SJSA1 (cell line): ENCODE data around the gene DPM2. TPM values are rescaled to one million over a fixed set of nuclear protein-coding genes. Genes with fewer than 3 reads are reported as not detected.

Experiments
- DNase-seq, 2 experiments: peaks; one replicate each; pipeline ENCODE4 v3.0.0-alpha.2; 2015 to 2020; ENCODE audit warnings: low spot score in 2 of 2, low read depth in 1 of 2
- H3K27ac ChIP-seq: fragments of 250-450 bp; sonication (Bioruptor Pico); 2 replicates; pipeline ENCODE4 v1.5.1; 2020; ENCODE audit warnings: mild to moderate bottlenecking, moderate library complexity
- H3K27me3 ChIP-seq: fragments of 250-450 bp; sonication (Bioruptor Pico); replicated peaks from 2 replicates; pipeline ENCODE4 v1.5.1; 2020; ENCODE audit warnings: mild to moderate bottlenecking, moderate library complexity
- H3K36me3 ChIP-seq: fragments of 250-450 bp; sonication (Bioruptor Pico); 2 replicates; pipeline ENCODE4 v1.5.1; 2020; ENCODE audit warnings: mild to moderate bottlenecking
- H3K4me1 ChIP-seq: fragments of 250-450 bp; sonication (Bioruptor Pico); replicated peaks from 2 replicates; pipeline ENCODE4 v1.6.1; 2021; ENCODE audit warnings: mild to moderate bottlenecking
- H3K4me3 ChIP-seq: fragments of 250-450 bp; sonication (Bioruptor Pico); 2 replicates; pipeline ENCODE4 v1.5.1; 2020; ENCODE audit warnings: mild to moderate bottlenecking
- H3K9me3 ChIP-seq: fragments of 250-450 bp; sonication (Bioruptor Pico); replicated peaks from 2 replicates; pipeline ENCODE4 v1.5.1; 2020; ENCODE audit warnings: mild to moderate bottlenecking
- total RNA-seq: library from RNA; depleted of rRNA; stranded (reverse); fragments of >200 nt; shearing (Covaris generic); gene quantifications from 2 replicates; pipeline ENCODE4 v1.2.3, GENCODE V29; 2014

Gene DPM2
- total RNA-seq, 1 experiment from 2014 or later = 20.4 TPM

- no peak for DNase-seq
- Histone ChIP-seq H3K4me1 (peaks cover 3% of the 10 kb centered on the region), H3K27me3 (no peaks in the 10 kb centered on the region), H3K27ac (no peak overlapping the region), H3K9me3 (no peaks in the 10 kb centered on the region), H3K4me3 (no peak overlapping the region), H3K36me3 (peaks cover 30% of the 10 kb centered on the region)
Observed at GRCh38 chr9:127943011-127943662, 5.5 kb upstream of the DPM2 start.

GRCh38 chr9:127942216-127943010 lies 4.8 kb upstream of the DPM2 start:
- H3K27me3 ChIP-seq = no peaks in the 10 kb centered on the region
- peaks cover 30% of the 10 kb centered on the region for H3K36me3 ChIP-seq
- H3K27ac ChIP-seq = no peak overlapping the region
- H3K4me1 ChIP-seq = peaks cover 8% of the 10 kb centered on the region
- H3K9me3 ChIP-seq = no peaks in the 10 kb centered on the region
- peak; percentile 40 to 66 for DNase-seq
- H3K4me3 ChIP-seq = no peak overlapping the region

- Histone ChIP-seq H3K27ac (no peak overlapping the region), H3K27me3 (no peaks in the 10 kb centered on the region), H3K36me3 (peaks cover 30% of the 10 kb centered on the region), H3K4me3 (no peak overlapping the region), H3K9me3 (no peaks in the 10 kb centered on the region), H3K4me1 (peaks cover 8% of the 10 kb centered on the region)
- no peak for DNase-seq
Observed at GRCh38 chr9:127941961-127942215, 4.2 kb upstream of the DPM2 start.

DNA sequence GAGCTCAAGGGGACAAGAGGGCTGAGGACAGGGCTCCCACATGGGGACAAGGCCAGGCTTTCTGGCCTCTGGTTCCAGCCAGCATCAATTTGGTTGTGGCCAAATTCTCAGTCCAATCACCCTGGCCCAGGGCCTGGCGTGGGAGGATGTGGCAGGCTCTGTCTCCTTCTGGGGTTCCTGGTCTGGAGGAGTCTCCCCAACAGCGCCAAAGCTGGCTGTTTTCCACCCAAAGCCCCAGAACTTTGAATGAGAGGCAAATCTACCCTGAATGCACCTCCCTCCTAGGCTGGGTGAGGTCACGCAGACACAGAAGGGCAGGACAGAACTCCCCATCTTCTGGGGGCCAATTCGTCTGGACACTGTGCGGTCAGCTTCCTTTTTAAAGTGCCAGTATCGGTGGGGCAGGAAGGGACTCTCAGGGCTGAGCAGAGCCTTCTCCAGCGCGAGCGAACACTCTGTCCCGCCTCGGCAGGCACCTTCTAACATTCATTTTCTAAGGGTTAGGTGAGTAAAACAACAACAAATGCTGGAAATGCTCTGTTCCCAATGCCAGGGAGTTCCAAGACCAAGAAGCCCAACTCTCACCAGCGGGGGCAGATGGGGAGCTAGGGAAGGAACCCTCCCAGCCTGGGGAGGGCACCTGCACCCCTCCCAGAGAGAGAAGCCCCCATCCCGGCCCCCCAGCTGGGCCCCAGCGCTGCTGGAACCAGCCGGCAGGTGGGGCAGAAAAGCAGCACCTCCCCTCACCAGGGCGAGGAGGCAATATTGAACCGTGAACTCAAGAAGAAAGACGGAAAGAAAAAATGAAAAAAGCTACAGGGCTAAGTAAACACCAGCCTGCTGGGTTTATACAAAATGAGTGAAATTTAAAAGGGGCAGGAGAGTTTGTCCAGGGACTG lies 3.7 kb upstream of the DPM2 start:
- Histone ChIP-seq H3K36me3 (peaks cover 30% of the 10 kb centered on the region), H3K27me3 (no peaks in the 10 kb centered on the region), H3K4me1 (peaks cover 14% of the 10 kb centered on the region), H3K9me3 (no peaks in the 10 kb centered on the region), H3K4me3 (no peak overlapping the region), H3K27ac (no peak overlapping the region)
- DNase-seq = no peak

DNA sequence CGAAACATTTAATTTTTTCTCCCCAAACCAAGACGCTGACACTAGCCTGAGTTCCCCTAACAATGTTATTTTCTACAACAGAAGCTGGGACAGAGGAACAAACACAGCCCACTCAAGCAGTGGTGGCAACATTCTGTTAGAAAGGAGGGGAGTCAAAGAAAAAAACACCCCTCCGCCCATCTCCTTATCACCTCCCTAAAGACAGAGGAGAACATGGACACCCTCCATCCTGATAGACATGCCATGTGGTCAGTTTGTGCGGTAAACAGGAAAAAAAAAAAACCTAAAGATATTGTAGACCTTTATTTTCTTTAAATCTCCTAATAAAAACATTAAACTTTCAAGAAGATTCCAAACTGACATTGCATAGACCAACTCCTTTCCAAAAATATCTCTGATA lies 2.9 kb upstream of the DPM2 start:
- Histone ChIP-seq H3K4me1 (peaks cover 20% of the 10 kb centered on the region), H3K27me3 (no peaks in the 10 kb centered on the region), H3K27ac (no peak overlapping the region), H3K9me3 (no peaks in the 10 kb centered on the region), H3K4me3 (no peak overlapping the region), H3K36me3 (peaks cover 37% of the 10 kb centered on the region)
- no peak for DNase-seq

DNA sequence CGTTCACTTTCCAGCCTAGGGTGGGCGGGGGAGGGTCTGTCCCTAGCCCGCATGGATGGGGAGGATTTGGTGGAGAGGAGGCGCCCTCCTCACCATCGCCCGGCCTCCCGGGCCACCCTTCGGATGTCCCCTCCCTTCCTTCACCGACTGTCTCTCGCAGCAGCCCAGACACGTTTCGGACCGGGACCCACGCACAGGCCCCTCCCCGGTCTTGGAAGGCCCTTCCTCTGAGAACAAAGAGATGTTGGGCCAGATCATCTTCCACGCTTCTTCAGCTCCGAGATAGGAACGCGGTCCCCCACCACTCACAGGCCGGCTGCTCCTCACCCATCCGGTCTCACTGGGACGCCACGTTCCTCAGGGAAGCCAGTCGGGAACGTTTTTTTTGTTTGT lies 640 bp upstream of the DPM2 start:
- DNase-seq = no peak
- peaks cover 31% of the 10 kb centered on the region for H3K36me3 ChIP-seq
- H3K27ac ChIP-seq = no peak overlapping the region
- H3K4me1 ChIP-seq = peaks cover 20% of the 10 kb centered on the region
- no peaks in the 10 kb centered on the region for H3K27me3 ChIP-seq
- no peak overlapping the region for H3K4me3 ChIP-seq
- no peaks in the 10 kb centered on the region for H3K9me3 ChIP-seq

- Histone ChIP-seq H3K4me3 (peak overlapping the region; percentile 70), H3K27me3 (no peaks in the 10 kb centered on the region), H3K4me1 (peaks cover 30% of the 10 kb centered on the region), H3K9me3 (no peaks in the 10 kb centered on the region), H3K36me3 (peaks cover 18% of the 10 kb centered on the region), H3K27ac (peak overlapping the region; percentile 49)
- no peak for DNase-seq
Observed at GRCh38 chr9:127937056-127937387, 632 bp downstream of the DPM2 start.

DNA sequence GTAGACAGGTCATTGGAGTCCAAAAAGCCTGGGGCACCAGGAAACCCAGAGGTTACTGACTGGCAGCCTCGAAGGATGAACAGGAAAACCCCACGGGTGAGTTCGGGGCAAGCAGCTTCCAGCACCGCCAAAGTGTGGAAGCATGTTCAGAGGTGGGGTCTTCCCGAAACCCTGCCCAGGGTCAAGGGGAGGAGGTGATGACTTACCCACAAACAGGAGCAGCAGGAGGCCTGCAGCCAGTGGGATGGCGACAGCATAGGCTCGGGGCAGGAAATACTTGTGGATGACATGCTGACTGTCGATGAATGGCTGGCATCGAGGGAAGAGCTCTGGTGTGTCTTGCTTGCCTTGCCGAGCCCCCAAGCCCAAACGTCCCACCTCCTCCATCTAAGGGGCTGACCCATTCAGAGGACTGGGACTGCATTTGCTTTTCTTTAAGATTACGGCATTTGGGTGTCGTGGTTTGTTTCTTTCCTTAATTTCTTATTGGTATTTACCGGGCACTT lies 1.3 kb downstream of the DPM2 start:
- H3K27ac ChIP-seq = no peak overlapping the region
- peaks cover 18% of the 10 kb centered on the region for H3K36me3 ChIP-seq
- H3K4me3 ChIP-seq = peak overlapping the region; percentile 70; the same call in 1 of the 2 replicates
- no peaks in the 10 kb centered on the region for H3K27me3 ChIP-seq
- DNase-seq = no peak
- H3K4me1 ChIP-seq = peaks cover 36% of the 10 kb centered on the region
- no peaks in the 10 kb centered on the region for H3K9me3 ChIP-seq

GRCh38 chr9:127935765-127936221 lies 1.9 kb downstream of the DPM2 start:
- DNase-seq = no peak
- H3K4me3 ChIP-seq = no peak overlapping the region; the same call in 1 of the 2 replicates
- H3K27me3 ChIP-seq = no peaks in the 10 kb centered on the region
- H3K36me3 ChIP-seq = peaks cover 18% of the 10 kb centered on the region
- no peaks in the 10 kb centered on the region for H3K9me3 ChIP-seq
- H3K4me1 ChIP-seq = peaks cover 42% of the 10 kb centered on the region
- no peak overlapping the region for H3K27ac ChIP-seq

- Histone ChIP-seq H3K27ac (no peak overlapping the region), H3K4me1 (peaks cover 48% of the 10 kb centered on the region), H3K36me3 (peaks cover 18% of the 10 kb centered on the region), H3K27me3 (no peaks in the 10 kb centered on the region), H3K4me3 (no peak overlapping the region), H3K9me3 (no peaks in the 10 kb centered on the region)
- no peak for DNase-seq
Observed at GRCh38 chr9:127934986-127935385, 2.7 kb downstream of the DPM2 start.

DNA sequence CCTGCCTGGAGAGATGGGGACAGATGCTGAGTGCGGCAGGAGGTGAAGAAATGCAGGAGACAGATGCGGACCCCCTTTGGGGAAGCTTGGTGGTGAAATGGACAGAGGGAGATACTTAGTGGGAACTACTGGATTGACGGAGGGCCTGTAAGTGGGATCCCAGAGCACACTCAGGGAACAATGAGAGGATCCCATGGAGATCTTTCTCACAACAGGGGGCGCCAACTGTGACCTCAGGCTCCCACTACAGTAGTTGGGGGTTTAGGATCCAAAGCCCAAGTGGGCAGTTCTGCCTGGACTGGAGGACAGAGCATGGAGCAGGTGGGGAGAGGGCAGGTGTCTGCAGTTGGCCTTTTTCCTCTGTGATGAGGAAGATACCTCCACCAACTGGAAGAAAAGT lies 3.4 kb downstream of the DPM2 start:
- H3K27ac ChIP-seq = no peak overlapping the region
- no peaks in the 10 kb centered on the region for H3K9me3 ChIP-seq
- peaks cover 56% of the 10 kb centered on the region for H3K4me1 ChIP-seq
- peaks cover 18% of the 10 kb centered on the region for H3K36me3 ChIP-seq
- no peaks in the 10 kb centered on the region for H3K27me3 ChIP-seq
- DNase-seq = no peak
- no peak overlapping the region for H3K4me3 ChIP-seq

- H3K27me3 ChIP-seq = no peaks in the 10 kb centered on the region
- peak overlapping the region; percentile 45 for H3K4me3 ChIP-seq
- H3K9me3 ChIP-seq = no peaks in the 10 kb centered on the region
- H3K36me3 ChIP-seq = peaks cover 18% of the 10 kb centered on the region
- peaks cover 41% of the 10 kb centered on the region for H3K4me1 ChIP-seq
- peak; percentile 74 to 76 for DNase-seq
- H3K27ac ChIP-seq = peak overlapping the region; percentile 52
Observed at GRCh38 chr9:127931092-127931881, 6.4 kb downstream of the DPM2 start.
